ENCODE measurements around the gene COL18A1.

DNA sequence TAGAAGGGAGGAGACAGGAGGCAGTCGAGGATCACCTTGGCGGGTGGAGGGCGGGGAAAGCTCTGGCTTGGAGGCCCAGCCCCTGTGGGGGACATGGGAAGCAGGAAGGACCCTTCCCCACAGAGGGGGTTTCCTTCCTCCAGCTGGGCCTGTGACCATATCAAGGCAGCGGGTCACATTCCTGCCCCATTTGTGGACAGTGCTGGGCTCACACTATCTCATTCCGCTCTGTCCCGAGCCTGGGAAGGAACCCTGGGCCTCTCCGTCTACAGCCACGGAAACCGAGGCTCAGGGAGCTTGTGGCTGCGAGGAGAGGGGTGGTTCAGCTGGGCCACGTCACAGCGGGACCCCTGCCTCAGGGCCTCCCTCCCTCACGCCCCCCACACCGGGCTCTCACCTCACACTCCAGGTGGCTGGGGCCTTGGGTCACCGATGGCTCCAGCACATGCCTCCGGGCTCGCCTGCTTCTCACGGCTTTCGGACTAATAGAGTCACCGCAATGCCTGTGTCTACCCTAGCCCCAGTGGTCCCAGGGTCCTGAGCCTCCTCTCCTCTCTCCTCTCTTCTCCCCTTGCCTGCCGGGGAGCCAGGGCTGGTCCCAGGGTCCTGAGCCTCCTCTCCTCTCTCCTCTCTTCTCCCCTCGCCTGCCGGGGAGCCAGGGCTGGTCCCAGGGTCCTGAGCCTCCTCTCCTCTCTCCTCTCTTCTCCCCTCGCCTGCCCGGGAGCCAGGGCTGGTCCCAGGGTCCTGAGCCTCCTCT is 80.9 kb downstream of the COL18A1 start:
- TF ChIP-seq, protein P1, sequence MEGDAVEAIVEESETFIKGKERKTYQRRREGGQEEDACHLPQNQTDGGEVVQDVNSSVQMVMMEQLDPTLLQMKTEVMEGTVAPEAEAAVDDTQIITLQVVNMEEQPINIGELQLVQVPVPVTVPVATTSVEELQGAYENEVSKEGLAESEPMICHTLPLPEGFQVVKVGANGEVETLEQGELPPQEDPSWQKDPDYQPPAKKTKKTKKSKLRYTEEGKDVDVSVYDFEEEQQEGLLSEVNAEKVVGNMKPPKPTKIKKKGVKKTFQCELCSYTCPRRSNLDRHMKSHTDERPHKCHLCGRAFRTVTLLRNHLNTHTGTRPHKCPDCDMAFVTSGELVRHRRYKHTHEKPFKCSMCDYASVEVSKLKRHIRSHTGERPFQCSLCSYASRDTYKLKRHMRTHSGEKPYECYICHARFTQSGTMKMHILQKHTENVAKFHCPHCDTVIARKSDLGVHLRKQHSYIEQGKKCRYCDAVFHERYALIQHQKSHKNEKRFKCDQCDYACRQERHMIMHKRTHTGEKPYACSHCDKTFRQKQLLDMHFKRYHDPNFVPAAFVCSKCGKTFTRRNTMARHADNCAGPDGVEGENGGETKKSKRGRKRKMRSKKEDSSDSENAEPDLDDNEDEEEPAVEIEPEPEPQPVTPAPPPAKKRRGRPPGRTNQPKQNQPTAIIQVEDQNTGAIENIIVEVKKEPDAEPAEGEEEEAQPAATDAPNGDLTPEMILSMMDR (optimal IDR thresholded peaks at IDR 0.05 in 1 of 3, IDR thresholded peaks at IDR 0.05 in 1 of 3, conservative IDR thresholded peaks at IDR 0.05 in 1 of 3; ENCODE audit: extremely low read depth in 1 of 3, insufficient read depth in 2 of 3, low read length in 3 of 3) = no peak
- no peak for TF ChIP-seq EZH2 (IDR thresholded peaks at IDR 0.05; ENCODE audit: low read length)

Measured in keratinocyte (primary cell).